Neutrophil (primary cell): Measurements from ENCODE around the gene TOX2.

Source experiments
- H3K27ac ChIP-seq: fragments of 200-600 bp; sonication (generic); 2 replicates; pipeline ENCODE4 v1.5.1; 2016; ENCODE audit warnings: mild to moderate bottlenecking, moderate library complexity
- H3K27me3 ChIP-seq: fragments of 200-600 bp; sonication (generic); 2 replicates; pipeline ENCODE4 v1.6.0; 2016; ENCODE audit warnings: mild to moderate bottlenecking
- H3K36me3 ChIP-seq: fragments of 200-600 bp; sonication (generic); 2 replicates; pipeline ENCODE4 v1.5.1; 2017
- H3K4me1 ChIP-seq, 2 experiments: fragments of 200-600 bp in 1 of 2; sonication (generic) in 1 of 2; 1 replicate in 1 of 2; 2 replicates in 1 of 2; pipeline versions ENCODE4 v1.5.1 to v1.6.1; 2013 to 2016; ENCODE audit warnings: low read depth in 1 of 2, low read length in 1 of 2, mild to moderate bottlenecking in 1 of 2, moderate library complexity in 1 of 2; ENCODE audit not compliant: control insufficient read depth in 1 of 2, insufficient read depth in 1 of 2
- H3K4me3 ChIP-seq, 2 experiments: fragments of 200-600 bp in 1 of 2; sonication (generic) in 1 of 2; 1 replicate in 1 of 2; 2 replicates in 1 of 2; pipeline ENCODE4 v1.5.1; 2013 to 2016; ENCODE audit warnings: low read depth in 1 of 2, low read length in 1 of 2, mild to moderate bottlenecking in 1 of 2, moderate library complexity in 1 of 2
- H3K9me3 ChIP-seq: fragments of 200-600 bp; sonication (generic); 2 replicates; pipeline ENCODE4 v1.5.1; 2016
- TF ChIP-seq, protein P1 (sequence below): fragments of 200-600 bp; sonication (generic); IDR thresholded peaks from 2 replicates; pipeline ENCODE4 v1.5.1; 2016; ENCODE audit warnings: antibody characterized with exemption

TOX2 gene

GRCh38 chr20:44050327-44050726, 135.7 kb downstream of the TOX2 start:
- Histone ChIP-seq H3K27ac (no peak overlapping the region), H3K4me3 (no peak overlapping the region), H3K9me3 (no peaks in the 10 kb centered on the region), H3K36me3 (no peaks in the 10 kb centered on the region), H3K27me3 (peaks cover 34% of the 10 kb centered on the region), H3K4me1 (no peaks in the 10 kb centered on the region)
- TF ChIP-seq, protein P1, sequence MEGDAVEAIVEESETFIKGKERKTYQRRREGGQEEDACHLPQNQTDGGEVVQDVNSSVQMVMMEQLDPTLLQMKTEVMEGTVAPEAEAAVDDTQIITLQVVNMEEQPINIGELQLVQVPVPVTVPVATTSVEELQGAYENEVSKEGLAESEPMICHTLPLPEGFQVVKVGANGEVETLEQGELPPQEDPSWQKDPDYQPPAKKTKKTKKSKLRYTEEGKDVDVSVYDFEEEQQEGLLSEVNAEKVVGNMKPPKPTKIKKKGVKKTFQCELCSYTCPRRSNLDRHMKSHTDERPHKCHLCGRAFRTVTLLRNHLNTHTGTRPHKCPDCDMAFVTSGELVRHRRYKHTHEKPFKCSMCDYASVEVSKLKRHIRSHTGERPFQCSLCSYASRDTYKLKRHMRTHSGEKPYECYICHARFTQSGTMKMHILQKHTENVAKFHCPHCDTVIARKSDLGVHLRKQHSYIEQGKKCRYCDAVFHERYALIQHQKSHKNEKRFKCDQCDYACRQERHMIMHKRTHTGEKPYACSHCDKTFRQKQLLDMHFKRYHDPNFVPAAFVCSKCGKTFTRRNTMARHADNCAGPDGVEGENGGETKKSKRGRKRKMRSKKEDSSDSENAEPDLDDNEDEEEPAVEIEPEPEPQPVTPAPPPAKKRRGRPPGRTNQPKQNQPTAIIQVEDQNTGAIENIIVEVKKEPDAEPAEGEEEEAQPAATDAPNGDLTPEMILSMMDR, result no peak

GRCh38 chr20:44050925-44051660, 136.4 kb downstream of the TOX2 start:
- peaks cover 29% of the 10 kb centered on the region for H3K27me3 ChIP-seq
- H3K27ac ChIP-seq, result no peak overlapping the region
- H3K4me3 ChIP-seq, result no peak overlapping the region
- H3K4me1 ChIP-seq, result no peaks in the 10 kb centered on the region
- TF ChIP-seq, protein P1, result no peak
- H3K9me3 ChIP-seq, result no peaks in the 10 kb centered on the region
- H3K36me3 ChIP-seq, result no peaks in the 10 kb centered on the region

DNA sequence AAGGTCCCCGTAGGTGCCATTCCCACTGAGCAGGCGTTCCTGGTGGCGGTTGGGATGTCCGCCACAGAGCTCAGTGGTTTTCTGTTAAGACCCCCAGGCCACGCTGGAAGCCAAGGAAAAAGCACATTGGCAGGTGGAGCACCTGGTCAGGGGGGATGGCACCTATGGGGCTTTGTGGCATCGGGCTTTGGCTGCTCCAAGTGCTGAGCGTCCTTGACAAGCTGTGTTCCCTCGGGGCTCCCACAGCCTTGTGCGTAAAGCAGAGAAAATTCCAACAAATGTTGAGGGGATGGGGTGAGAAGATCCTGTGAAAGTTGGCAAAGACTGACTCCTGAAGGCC, 137.0 kb downstream of the TOX2 start:
- TF ChIP-seq, protein P1, result no peak
- H3K36me3 ChIP-seq, result no peaks in the 10 kb centered on the region
- H3K27me3 ChIP-seq, result peaks cover 26% of the 10 kb centered on the region
- no peak overlapping the region for H3K4me3 ChIP-seq
- no peak overlapping the region for H3K27ac ChIP-seq
- H3K9me3 ChIP-seq, result no peaks in the 10 kb centered on the region
- no peaks in the 10 kb centered on the region for H3K4me1 ChIP-seq

- no peak overlapping the region for H3K27ac ChIP-seq
- TF ChIP-seq, protein P1, result no peak
- peaks cover 20% of the 10 kb centered on the region for H3K27me3 ChIP-seq
- no peaks in the 10 kb centered on the region for H3K9me3 ChIP-seq
- no peaks in the 10 kb centered on the region for H3K36me3 ChIP-seq
- H3K4me1 ChIP-seq, result no peaks in the 10 kb centered on the region
- H3K4me3 ChIP-seq, result no peak overlapping the region
These were observed 137.5 kb downstream of the TOX2 start for GRCh38 chr20:44052166-44052565.

DNA sequence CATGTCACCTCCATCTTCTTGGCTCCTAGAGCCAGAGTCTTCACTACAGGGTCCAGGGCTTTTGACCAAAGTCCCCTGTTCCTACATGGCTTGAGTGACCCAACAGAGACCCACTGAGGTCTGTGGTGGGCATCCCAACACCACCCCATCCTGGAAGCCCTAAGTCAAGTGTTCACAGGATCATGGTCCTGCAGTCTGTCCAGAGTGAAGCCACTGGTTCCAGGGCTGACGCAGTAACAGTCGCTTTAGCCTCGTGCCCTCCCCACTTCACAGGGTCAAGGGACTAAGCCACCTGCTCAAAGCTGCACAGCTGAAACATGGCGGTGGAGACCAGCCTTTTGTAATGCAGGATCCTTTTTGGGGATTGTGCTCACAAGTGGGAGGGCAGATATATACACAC, 138.4 kb downstream of the TOX2 start:
- Histone ChIP-seq H3K27me3 (peaks cover 20% of the 10 kb centered on the region), H3K4me3 (no peak overlapping the region), H3K9me3 (no peaks in the 10 kb centered on the region), H3K4me1 (no peaks in the 10 kb centered on the region), H3K36me3 (no peaks in the 10 kb centered on the region), H3K27ac (no peak overlapping the region)
- TF ChIP-seq, protein P1, result no peak
